CD4-positive, alpha-beta T cell (primary cell): ENCODE data around the gene BACE1. TPM values are rescaled to one million over a fixed set of nuclear protein-coding genes. Genes with fewer than 3 reads are reported as not detected.

Experiments
- ATAC-seq: fragments of 200-7000 bp; cut with Tn5 transposase; one replicate; pipeline ENCODE4 v1.10.0; 2022; ENCODE audit warnings: mild to moderate bottlenecking; ENCODE audit not compliant: poor library complexity
- CTCF ChIA-PET: fragments of 350-600 bp; sonication (Branson Sonifier 250); formaldehyde crosslinking; loops from one replicate; lab custom pipeline; 2021; ENCODE audit warnings: antibody characterized with exemption, inconsistent platforms; lab: Charles Lee
- POLR2A ChIA-PET: fragments of 350-600 bp; sonication (Branson Sonifier 250); formaldehyde crosslinking; loops from one replicate; lab custom pipeline; 2021; ENCODE audit warnings: antibody characterized with exemption, inconsistent platforms; lab: Charles Lee
- DNase-seq, 14 experiments: peaks; one replicate each; pipeline ENCODE4 v3.0.0-alpha.2; 2013 to 2020; ENCODE audit warnings: mixed read lengths in 2 of 14
- H3K27ac ChIP-seq, 2 donors: one replicate each; pipeline versions ENCODE4 v1.5.1 to v1.7.0; 2013; ENCODE audit warnings: low read length in 2 of 2, low read depth in 1 of 2, mild to moderate bottlenecking in 1 of 2
- H3K27me3 ChIP-seq, 2 experiments: 1 replicate in 1 of 2; 2 replicates in 1 of 2; pipeline versions ENCODE4 v1.6.1 to v1.7.0; 2013; ENCODE audit warnings: low read length in 2 of 2, control low read depth in 1 of 2, mild to moderate bottlenecking in 1 of 2, moderate library complexity in 1 of 2; ENCODE audit not compliant: insufficient read depth in 2 of 2, control insufficient read depth in 1 of 2
- H3K36me3 ChIP-seq: one replicate; pipeline ENCODE4 v1.6.1; 2013; ENCODE audit warnings: low read length, control low read depth; ENCODE audit not compliant: insufficient read depth
- H3K4me1 ChIP-seq: one replicate; pipeline ENCODE4 v1.6.1; 2013; ENCODE audit warnings: low read length, control low read depth; ENCODE audit not compliant: insufficient read depth
- H3K4me3 ChIP-seq: one replicate; pipeline ENCODE4 v1.5.1; 2013; ENCODE audit warnings: mild to moderate bottlenecking, low read length, moderate library complexity
- H3K9me3 ChIP-seq, 2 experiments: 1 replicate in 1 of 2; 2 replicates in 1 of 2; pipeline versions ENCODE4 v1.6.1 to v1.7.0; 2013; ENCODE audit warnings: low read length in 2 of 2, mild to moderate bottlenecking in 2 of 2, control low read depth in 1 of 2, moderate library complexity in 1 of 2; ENCODE audit not compliant: control insufficient read depth in 1 of 2, insufficient read depth in 1 of 2
- H3K27ac Mint-ChIP-seq: one replicate; pipeline ENCODE4 v1.8.0; 2020; ENCODE audit warnings: mixed read lengths
- H3K27me3 Mint-ChIP-seq: one replicate; pipeline ENCODE4 v1.8.0; 2021; ENCODE audit warnings: mixed read lengths
- H3K36me3 Mint-ChIP-seq: one replicate; pipeline ENCODE4 v1.8.0; 2021; ENCODE audit warnings: low read depth, mixed read lengths
- H3K4me1 Mint-ChIP-seq: one replicate; pipeline ENCODE4 v1.8.0; 2021; ENCODE audit warnings: low read depth, mixed read lengths
- H3K4me3 Mint-ChIP-seq: one replicate; pipeline ENCODE4 v1.8.0; 2020; ENCODE audit warnings: mild to moderate bottlenecking, mixed read lengths
- H3K9me3 Mint-ChIP-seq: one replicate; pipeline ENCODE4 v1.8.0; 2020; ENCODE audit warnings: mixed read lengths
- CTCF ChIP-seq: fragments of 200-600 bp; IDR thresholded peaks from one replicate; pipeline ENCODE4 v1.8.0; 2022; ENCODE audit warnings: antibody characterized with exemption, mild to moderate bottlenecking
- intact Hi-C, 2 experiments: fragments of 100-400 bp; cut with DNase I in 1 of 2; cut with micrococcal nuclease in 1 of 2; formaldehyde crosslinking; loops; one replicate each; pipeline versions ENCODE4 v1.15.1 to v1.9.0; 2023 to 2025; cut with DNase I, micrococcal nuclease
- total RNA-seq, 174 experiments: library from RNA in 2 of 174; stranded (reverse) in 2 of 174; gene quantifications; one replicate each; pipeline ENCODE4 v1.2.3 and lab custom pipeline; 2021 to 2026

Gene BACE1
- total RNA-seq, 2 experiments from 2014 or later = 0.38 to 0.59 TPM

GRCh38 chr11:117305145-117305544 is 10.9 kb downstream of the BACE1 start:
- no peaks in the 10 kb centered on the region for H3K9me3 Mint-ChIP-seq
- ChIA-PET CTCF (no interaction called here), POLR2A (no interaction called here)

DNA sequence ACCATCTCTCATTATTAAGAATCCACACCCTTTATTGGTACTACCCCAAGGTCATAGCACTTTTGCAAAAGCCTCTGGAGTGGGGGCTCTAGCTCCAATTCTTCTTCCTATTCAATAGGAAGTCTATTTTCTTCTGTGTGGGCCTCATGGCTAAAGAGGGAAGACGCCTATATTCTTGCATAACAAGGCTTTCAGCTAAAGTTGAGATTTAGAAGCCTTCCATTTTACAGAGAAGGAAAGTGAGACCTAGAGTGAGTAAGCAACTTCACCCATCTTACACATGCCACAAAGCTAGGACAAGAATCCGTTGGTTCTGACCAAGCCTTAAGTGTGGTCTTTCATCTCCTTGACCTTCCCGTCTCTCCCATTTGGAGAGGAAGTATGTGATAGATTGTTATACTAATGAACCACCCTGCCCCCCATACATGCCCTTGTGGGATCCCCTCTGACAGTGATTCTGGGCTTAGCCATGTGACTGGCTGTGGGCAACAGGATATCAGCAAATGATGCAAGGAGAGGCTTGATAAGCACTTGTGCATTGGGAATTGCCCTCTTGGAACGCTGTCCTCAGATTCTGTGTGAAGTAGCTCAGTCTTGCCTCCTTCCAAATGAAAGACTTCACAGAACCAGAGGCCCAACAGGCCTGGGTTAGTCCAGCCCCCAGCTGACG is 12.3 kb downstream of the BACE1 start:
- DNase-seq (no peak), ATAC-seq (no peak)
- no peak overlapping the region for H3K27ac Mint-ChIP-seq
- no peak for TF ChIP-seq CTCF
- no peak overlapping the region for H3K27ac ChIP-seq
- no peak overlapping the region for H3K4me3 ChIP-seq
- ChIA-PET CTCF (interaction anchor here (0.6 kb wide), 1 partner anchor 809 kb away, joined by 4 read pairs; no protein-coding TSS in a partner anchor), POLR2A (interaction anchor here (0.8 kb wide), 1 partner anchor 14 kb away, joined by 3 read pairs; no protein-coding TSS in a partner anchor)
- no peaks in the 10 kb centered on the region for H3K4me1 Mint-ChIP-seq
- peaks cover 4% of the 10 kb centered on the region for H3K27me3 Mint-ChIP-seq
- H3K4me1 ChIP-seq = no peaks in the 10 kb centered on the region
- no peak overlapping the region for H3K4me3 Mint-ChIP-seq
- intact Hi-C loops = no loop called here
- H3K9me3 ChIP-seq = no peaks in the 10 kb centered on the region
- no peaks in the 10 kb centered on the region for H3K36me3 ChIP-seq
- H3K27me3 ChIP-seq = no peaks in the 10 kb centered on the region
- H3K9me3 Mint-ChIP-seq = no peaks in the 10 kb centered on the region
- no peaks in the 10 kb centered on the region for H3K36me3 Mint-ChIP-seq

More at GRCh38 chr11:117305145-117305544, 10.9 kb downstream of the BACE1 start:
- H3K4me3 ChIP-seq = no peak overlapping the region
- H3K9me3 ChIP-seq = no peaks in the 10 kb centered on the region
- ATAC-seq (no peak), DNase-seq (no peak)
- intact Hi-C loops = no loop called here
- H3K36me3 ChIP-seq = no peaks in the 10 kb centered on the region
- H3K27me3 ChIP-seq = no peaks in the 10 kb centered on the region
- no peaks in the 10 kb centered on the region for H3K36me3 Mint-ChIP-seq
- H3K27me3 Mint-ChIP-seq = peaks cover 4% of the 10 kb centered on the region
- no peak for TF ChIP-seq CTCF
- no peak overlapping the region for H3K27ac Mint-ChIP-seq
- no peaks in the 10 kb centered on the region for H3K4me1 Mint-ChIP-seq
- H3K4me1 ChIP-seq = no peaks in the 10 kb centered on the region
- no peak overlapping the region for H3K4me3 Mint-ChIP-seq
- H3K27ac ChIP-seq = no peak overlapping the region

GRCh38 chr11:117303101-117303500 is 13.0 kb downstream of the BACE1 start:
- no peak for TF ChIP-seq CTCF
- ATAC-seq (no peak), DNase-seq (no peak)
- H3K27ac ChIP-seq = no peak overlapping the region
- H3K27me3 Mint-ChIP-seq = peaks cover 1% of the 10 kb centered on the region
- no peak overlapping the region for H3K4me3 Mint-ChIP-seq
- no peaks in the 10 kb centered on the region for H3K36me3 Mint-ChIP-seq
- intact Hi-C loops = no loop called here
- no peaks in the 10 kb centered on the region for H3K27me3 ChIP-seq
- no peaks in the 10 kb centered on the region for H3K4me1 ChIP-seq
- no peaks in the 10 kb centered on the region for H3K9me3 Mint-ChIP-seq
- ChIA-PET POLR2A (interaction anchor here (0.8 kb wide), 1 partner anchor 13 kb away, joined by 3 read pairs; no protein-coding TSS in a partner anchor), CTCF (interaction anchor here (0.6 kb wide), 1 partner anchor 809 kb away, joined by 4 read pairs; no protein-coding TSS in a partner anchor)
- no peaks in the 10 kb centered on the region for H3K36me3 ChIP-seq
- no peak overlapping the region for H3K27ac Mint-ChIP-seq
- no peaks in the 10 kb centered on the region for H3K9me3 ChIP-seq
- no peaks in the 10 kb centered on the region for H3K4me1 Mint-ChIP-seq
- no peak overlapping the region for H3K4me3 ChIP-seq
